ENCODE measurements around the gene COPG1. TPM values are rescaled to one million over a fixed set of nuclear protein-coding genes. Genes with fewer than 3 reads are reported as not detected.
A peak's percentile ranks its signal among the peaks of the same experiment; 100 is the strongest.

Gene COPG1
- total and polyA plus RNA-seq, 2 donors from 2014 or later: 107 to 173 TPM

- no peak for FAIRE-seq
- no peak overlapping the region for H3K27ac ChIP-seq (ENCODE audit: low read depth in 2 of 2, low read length in 2 of 2)
- TF ChIP-seq CTCF (IDR thresholded peaks at IDR 0.05; ENCODE audit: borderline replicate concordance, extremely low read depth, insufficient read depth): no peak
Observed at GRCh38 chr3:129324855-129325254, 75.4 kb downstream of the COPG1 start.

GRCh38 chr3:129325383-129325782 lies 76.0 kb downstream of the COPG1 start:
- no peak for FAIRE-seq
- Histone ChIP-seq H3K9me3 (ENCODE audit: control insufficient read depth in 2 of 3, insufficient read depth in 1 of 3, low read length in 3 of 3) (no peaks in the 10 kb centered on the region), H3K4me1 (ENCODE audit: control insufficient read depth in 2 of 3, insufficient read depth in 2 of 3, low read depth in 1 of 3, low read length in 3 of 3) (no peaks in the 10 kb centered on the region), H3K36me3 (ENCODE audit: control insufficient read depth in 2 of 3, insufficient read depth in 3 of 3, low read length in 3 of 3) (peaks cover 3 to 9% (median 5%) of the 10 kb centered on the region in 3 donors), H3K27ac (ENCODE audit: low read depth in 2 of 2, low read length in 2 of 2) (no peak overlapping the region), H3K4me3 (ENCODE audit: low read length in 3 of 3) (no peak overlapping the region), H3K27me3 (ENCODE audit: control insufficient read depth, insufficient read depth, low read length) (no peaks in the 10 kb centered on the region), H3K9ac (ENCODE audit: low read length in 3 of 3) (no peak overlapping the region)
- DNase-seq: peak in 1 of 5 donors; percentile 39
- intact Hi-C loops (cut with DNase I): no loop called here
- TF ChIP-seq CTCF (IDR thresholded peaks at IDR 0.05; ENCODE audit: borderline replicate concordance, extremely low read depth, insufficient read depth): no peak

More at GRCh38 chr3:129324855-129325254, 75.4 kb downstream of the COPG1 start:
- no peaks in the 10 kb centered on the region for H3K9me3 ChIP-seq (ENCODE audit: control insufficient read depth in 2 of 3, insufficient read depth in 1 of 3, low read length in 3 of 3)
- no peak overlapping the region for H3K9ac ChIP-seq (ENCODE audit: low read length in 3 of 3)
- no peak overlapping the region for H3K4me3 ChIP-seq (ENCODE audit: low read length in 3 of 3)
- H3K27me3 ChIP-seq (ENCODE audit: control insufficient read depth, insufficient read depth, low read length): no peaks in the 10 kb centered on the region
- intact Hi-C loops (cut with DNase I): no loop called here
- H3K36me3 ChIP-seq (ENCODE audit: control insufficient read depth in 2 of 3, insufficient read depth in 3 of 3, low read length in 3 of 3): peaks cover 3 to 9% (median 5%) of the 10 kb centered on the region in 3 donors
- peak in 1 of 5 donors; percentile 53 for DNase-seq
- no peaks in the 10 kb centered on the region for H3K4me1 ChIP-seq (ENCODE audit: control insufficient read depth in 2 of 3, insufficient read depth in 2 of 3, low read depth in 1 of 3, low read length in 3 of 3)

- no peak for TF ChIP-seq CTCF (IDR thresholded peaks at IDR 0.05; ENCODE audit: borderline replicate concordance, extremely low read depth, insufficient read depth)
- Histone ChIP-seq H3K36me3 (ENCODE audit: control insufficient read depth in 2 of 3, insufficient read depth in 3 of 3, low read length in 3 of 3) (peaks cover 0 to 3% (median under 1%) of the 10 kb centered on the region in 3 donors), H3K4me3 (ENCODE audit: low read length in 3 of 3) (no peak overlapping the region), H3K9ac (ENCODE audit: low read length in 3 of 3) (no peak overlapping the region), H3K4me1 (ENCODE audit: control insufficient read depth in 2 of 3, insufficient read depth in 2 of 3, low read depth in 1 of 3, low read length in 3 of 3) (no peaks in the 10 kb centered on the region), H3K9me3 (ENCODE audit: control insufficient read depth in 2 of 3, insufficient read depth in 1 of 3, low read length in 3 of 3) (no peaks in the 10 kb centered on the region), H3K27me3 (ENCODE audit: control insufficient read depth, insufficient read depth, low read length) (no peaks in the 10 kb centered on the region), H3K27ac (ENCODE audit: low read depth in 2 of 2, low read length in 2 of 2) (no peak overlapping the region)
- FAIRE-seq: no peak
- intact Hi-C loops (cut with DNase I): no loop called here
- DNase-seq: peak in 1 of 5 donors; percentile 44
Observed at GRCh38 chr3:129326138-129326537, 76.7 kb downstream of the COPG1 start.

- FAIRE-seq (no peak), DNase-seq (peak in 2 of 5 donors; percentile 48 to 55)
- H3K9me3 ChIP-seq (ENCODE audit: control insufficient read depth in 2 of 3, insufficient read depth in 1 of 3, low read length in 3 of 3): no peaks in the 10 kb centered on the region
- no peak for TF ChIP-seq CTCF (IDR thresholded peaks at IDR 0.05; ENCODE audit: borderline replicate concordance, extremely low read depth, insufficient read depth)
- H3K4me3 ChIP-seq (ENCODE audit: low read length in 3 of 3): no peak overlapping the region
- H3K36me3 ChIP-seq (ENCODE audit: control insufficient read depth in 2 of 3, insufficient read depth in 3 of 3, low read length in 3 of 3): no peaks in the 10 kb centered on the region
- no peak overlapping the region for H3K27ac ChIP-seq (ENCODE audit: low read depth in 2 of 2, low read length in 2 of 2)
- no peak overlapping the region for H3K9ac ChIP-seq (ENCODE audit: low read length in 3 of 3)
- intact Hi-C loops (cut with DNase I): no loop called here
- H3K27me3 ChIP-seq (ENCODE audit: control insufficient read depth, insufficient read depth, low read length): no peaks in the 10 kb centered on the region
- H3K4me1 ChIP-seq (ENCODE audit: control insufficient read depth in 2 of 3, insufficient read depth in 2 of 3, low read depth in 1 of 3, low read length in 3 of 3): no peaks in the 10 kb centered on the region
Observed at GRCh38 chr3:129326595-129326994, 77.2 kb downstream of the COPG1 start.
